ENCODE measurements around the gene LIN37.

The LIN37 gene

GRCh38 chr19:35776102-35776788 lies 27.9 kb downstream of the LIN37 start:
- no peak for DNase-seq

- no peak for DNase-seq
These were observed 28.9 kb downstream of the LIN37 start for GRCh38 chr19:35777086-35777841.

- no peak for DNase-seq
These were observed 29.6 kb downstream of the LIN37 start for GRCh38 chr19:35777961-35778360.

GRCh38 chr19:35779033-35779432 lies 30.7 kb downstream of the LIN37 start:
- DNase-seq: no peak

- no peak for DNase-seq
These were observed 31.7 kb downstream of the LIN37 start for GRCh38 chr19:35780058-35780457.

DNA sequence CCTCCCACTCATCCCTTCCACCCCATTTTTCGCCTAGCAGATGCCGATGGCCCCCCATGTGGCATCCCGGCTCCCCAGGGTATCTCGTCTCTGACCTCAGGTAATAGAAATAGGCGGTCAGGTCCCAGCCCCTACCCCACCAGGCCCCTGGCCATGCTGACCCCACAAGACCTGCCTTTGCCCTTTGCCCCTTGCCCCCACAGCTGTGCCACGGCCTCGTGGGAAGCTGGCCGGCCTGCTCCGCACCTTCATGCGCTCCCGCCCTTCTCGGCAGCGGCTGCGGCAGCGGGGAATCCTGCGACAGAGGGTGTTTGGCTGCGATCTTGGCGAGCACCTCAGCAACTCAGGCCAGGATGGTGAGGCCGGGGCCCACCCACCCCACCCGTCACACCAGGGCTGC lies 32.3 kb downstream of the LIN37 start:
- DNase-seq: no peak

- DNase-seq: no peak
These were observed 33.3 kb downstream of the LIN37 start for GRCh38 chr19:35781650-35782049.

DNA sequence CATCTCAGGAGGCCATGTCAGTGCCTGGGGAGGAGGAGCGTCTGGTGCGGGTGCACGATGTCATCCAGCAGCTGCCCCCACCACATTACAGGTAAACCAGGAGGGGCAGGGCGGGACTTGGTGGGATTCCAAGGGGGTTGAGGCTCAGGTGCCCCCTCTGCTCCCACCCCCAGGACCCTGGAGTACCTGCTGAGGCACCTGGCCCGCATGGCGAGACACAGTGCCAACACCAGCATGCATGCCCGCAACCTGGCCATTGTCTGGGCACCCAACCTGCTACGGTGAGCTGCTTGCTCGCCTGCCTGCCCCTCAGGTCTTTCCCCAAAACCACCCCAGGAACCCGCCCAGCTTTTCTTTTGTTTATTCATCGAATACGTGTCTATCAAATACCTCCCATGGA lies 34.2 kb downstream of the LIN37 start:
- no peak for DNase-seq

GRCh38 chr19:35783469-35784434 lies 35.4 kb downstream of the LIN37 start:
- DNase-seq: no peak

DNA sequence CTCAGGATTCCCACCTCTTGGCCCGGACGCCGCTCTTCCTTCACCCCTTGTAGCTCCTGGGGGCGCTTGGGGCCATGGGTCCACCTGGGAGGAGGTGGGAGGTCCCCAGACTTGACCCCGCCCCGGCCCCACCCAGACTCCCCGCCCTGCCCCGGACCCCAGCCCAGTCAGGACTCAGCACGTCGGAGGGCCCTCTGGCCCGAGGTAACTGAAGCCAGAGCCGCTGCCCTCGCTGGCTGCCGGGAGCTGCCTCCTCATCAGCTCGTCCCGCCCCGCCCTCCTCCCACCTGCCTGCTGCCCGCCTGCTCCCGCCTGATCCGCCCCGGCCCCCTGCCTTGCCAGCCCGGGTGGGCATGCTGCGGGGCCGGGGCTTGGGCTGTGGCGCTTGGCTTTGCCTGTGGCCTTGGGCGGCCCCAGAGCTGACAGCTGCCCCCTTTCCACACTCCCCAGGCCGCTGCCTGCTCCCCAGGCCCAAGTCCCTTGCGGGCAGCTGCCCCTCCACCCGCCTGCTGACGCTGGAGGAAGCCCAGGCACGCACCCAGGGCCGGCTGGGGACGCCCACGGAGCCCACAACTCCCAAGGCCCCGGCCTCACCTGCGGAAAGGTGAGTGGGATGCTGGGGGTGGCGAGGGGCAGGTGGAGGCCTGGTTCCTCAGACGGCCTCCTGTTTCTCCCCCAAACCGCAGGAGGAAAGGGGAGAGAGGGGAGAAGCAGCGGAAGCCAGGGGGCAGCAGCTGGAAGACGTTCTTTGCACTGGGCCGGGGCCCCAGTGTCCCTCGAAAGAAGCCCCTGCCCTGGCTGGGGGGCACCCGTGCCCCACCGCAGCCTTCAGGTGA lies 36.3 kb downstream of the LIN37 start:
- DNase-seq: no peak

GRCh38 chr19:35785339-35785627 lies 36.9 kb downstream of the LIN37 start:
- no peak for DNase-seq

- DNase-seq: no peak
These were observed 38.2 kb downstream of the LIN37 start for GRCh38 chr19:35786299-35787160.

DNA sequence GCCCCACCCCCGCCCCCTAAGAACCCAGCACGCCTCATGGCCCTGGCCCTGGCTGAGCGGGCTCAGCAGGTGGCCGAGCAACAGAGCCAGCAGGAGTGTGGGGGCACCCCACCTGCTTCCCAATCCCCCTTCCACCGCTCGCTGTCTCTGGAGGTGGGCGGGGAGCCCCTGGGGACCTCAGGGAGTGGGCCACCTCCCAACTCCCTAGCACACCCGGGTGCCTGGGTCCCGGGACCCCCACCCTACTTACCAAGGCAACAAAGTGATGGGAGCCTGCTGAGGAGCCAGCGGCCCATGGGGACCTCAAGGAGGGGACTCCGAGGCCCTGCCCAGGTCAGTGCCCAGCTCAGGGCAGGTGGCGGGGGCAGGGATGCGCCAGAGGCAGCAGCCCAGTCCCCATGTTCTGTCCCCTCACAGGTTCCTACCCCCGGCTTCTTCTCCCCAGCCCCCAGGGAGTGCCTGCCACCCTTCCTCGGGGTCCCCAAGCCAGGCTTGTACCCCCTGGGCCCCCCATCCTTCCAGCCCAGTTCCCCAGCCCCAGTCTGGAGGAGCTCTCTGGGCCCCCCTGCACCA lies 38.9 kb downstream of the LIN37 start:
- no peak for DNase-seq

DNA sequence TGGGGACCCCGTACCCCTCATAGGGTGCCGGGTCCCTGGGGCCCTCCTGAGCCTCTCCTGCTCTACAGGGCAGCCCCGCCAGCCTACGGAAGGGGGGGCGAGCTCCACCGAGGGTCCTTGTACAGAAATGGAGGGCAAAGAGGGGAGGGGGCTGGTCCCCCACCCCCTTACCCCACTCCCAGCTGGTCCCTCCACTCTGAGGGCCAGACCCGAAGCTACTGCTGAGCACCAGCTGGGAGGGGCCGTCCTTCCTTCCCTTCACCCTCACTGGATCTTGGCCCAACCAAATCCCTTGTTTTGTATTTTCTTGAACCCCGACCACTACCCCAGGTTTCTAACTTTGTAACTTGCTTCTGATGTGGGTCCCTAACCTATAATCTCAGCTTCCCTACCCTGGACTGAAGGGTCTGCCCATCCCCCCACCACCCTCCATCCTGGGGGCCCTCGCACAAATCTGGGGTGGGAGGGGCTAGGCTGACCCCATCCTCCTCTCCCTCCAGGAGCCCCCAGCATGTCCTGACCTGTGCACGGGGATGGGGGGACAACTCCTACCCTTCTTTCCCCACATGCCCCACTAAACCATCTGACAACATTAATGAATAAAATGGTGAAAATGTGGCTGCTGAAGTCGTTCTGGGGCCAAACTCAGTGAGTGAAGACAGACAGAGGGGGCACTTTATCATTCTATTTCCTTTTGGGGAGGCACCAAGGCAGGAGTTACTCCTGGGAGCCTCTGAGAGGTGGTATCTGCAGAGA lies 40.0 kb downstream of the LIN37 start:
- DNase-seq: no peak

DNA sequence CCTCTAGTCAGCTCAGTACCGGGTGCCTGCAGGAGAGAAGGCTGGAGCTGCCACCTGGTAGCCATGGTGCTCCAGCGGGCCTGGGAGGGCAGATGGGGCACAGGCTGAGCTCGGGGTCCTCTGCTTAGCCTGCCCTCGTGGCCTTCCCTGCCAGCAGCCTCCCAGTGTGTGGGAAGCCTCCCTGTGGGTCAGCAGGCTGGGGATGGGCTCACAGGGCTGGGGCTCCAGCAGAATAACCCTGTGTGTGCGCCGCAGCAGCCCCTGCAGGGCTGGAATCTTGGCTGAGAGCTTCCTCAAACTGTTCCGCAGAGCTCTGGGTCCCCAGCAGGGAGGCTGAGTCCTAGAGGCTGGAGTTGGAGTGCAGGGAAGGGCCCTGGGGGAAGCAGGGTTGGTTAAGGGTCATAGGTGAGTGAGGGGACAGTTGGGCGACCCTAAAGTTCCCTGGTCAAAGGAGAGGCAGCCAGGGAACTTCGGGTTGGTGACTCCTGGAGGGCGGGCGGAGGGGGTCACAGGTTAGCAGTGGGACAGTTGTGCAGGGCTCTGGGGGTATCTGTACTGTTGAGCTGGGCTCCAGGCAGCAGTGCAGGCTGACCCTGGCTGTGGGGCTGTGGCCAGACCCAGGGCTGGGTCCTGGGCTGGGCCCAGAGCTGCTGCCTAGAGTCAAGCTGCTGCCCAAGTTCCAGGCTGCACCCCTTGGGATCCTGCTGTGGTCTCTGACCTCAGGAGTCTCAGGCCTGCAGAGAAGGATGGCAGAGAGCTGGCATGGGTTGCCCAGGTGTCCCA lies 41.0 kb downstream of the LIN37 start:
- DNase-seq: no peak

DNA sequence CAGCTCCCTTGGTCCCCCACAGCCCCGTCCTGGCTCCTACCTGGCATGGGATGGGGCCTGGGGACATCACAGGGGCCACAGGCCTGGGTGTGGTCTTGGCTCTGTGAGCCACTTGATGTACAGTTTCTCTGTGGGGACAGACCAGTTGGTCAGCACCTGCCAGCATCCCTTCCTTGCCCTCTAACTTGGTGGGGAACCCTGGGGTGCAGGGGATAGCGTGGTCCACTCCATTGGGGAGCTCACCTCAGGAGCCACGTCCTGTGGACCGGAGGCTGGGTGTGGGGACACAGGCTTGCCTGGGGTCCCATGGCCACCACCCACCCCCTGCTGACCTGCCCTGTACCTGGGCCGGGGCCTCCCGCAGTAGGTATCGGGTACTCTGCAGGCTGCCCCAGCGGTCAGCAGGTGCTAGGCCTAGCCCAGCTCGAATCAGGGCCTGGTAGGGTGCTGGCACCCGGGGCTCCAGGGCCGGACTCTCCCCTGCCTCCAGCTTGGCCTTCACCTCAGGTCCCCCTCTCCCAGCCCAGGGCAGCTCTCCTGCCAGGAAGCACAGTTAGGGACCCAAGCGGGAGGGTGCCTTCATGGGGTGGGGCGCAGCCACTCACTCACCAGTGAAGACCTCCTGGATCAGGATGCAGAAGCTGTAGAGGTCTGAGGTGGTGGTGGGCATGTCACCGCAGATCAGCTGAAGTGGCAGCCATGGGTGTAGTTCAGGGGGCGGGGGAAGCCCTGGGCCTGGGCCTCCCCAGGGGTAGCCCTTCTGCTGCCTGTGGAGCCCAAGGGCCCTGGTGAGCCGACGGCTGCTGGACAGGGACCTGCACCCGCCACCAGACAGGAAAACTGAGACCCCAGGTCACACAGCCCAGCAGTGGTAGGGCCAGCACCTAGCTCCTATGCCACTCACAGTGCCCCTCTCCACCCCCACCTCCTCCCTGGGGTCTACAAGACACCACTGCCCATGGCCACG lies 41.9 kb downstream of the LIN37 start:
- no peak for DNase-seq

GRCh38 chr19:35790981-35791813 lies 42.8 kb downstream of the LIN37 start:
- DNase-seq: no peak

Measured in effector CD4-positive, alpha-beta T cell (primary cell).